Osteoblast (primary cell): ENCODE data around the gene CCDC92. TPM values are rescaled to one million over a fixed set of nuclear protein-coding genes. Genes with fewer than 3 reads are reported as not detected.

ENCODE experiments used
- DNase-seq: peaks from one replicate; pipeline ENCODE4 v3.0.0; 2011; ENCODE audit warnings: low spot score, mixed read lengths; ENCODE audit not compliant: insufficient read length; ENCODE audit errors: missing footprints
- H2AFZ ChIP-seq: 2 replicates; pipeline ENCODE4 v1.6.0; 2011; ENCODE audit warnings: mild to moderate bottlenecking, low read length
- H3K27ac ChIP-seq: 2 replicates; pipeline ENCODE4 v1.5.1; 2011; ENCODE audit warnings: mild to moderate bottlenecking, low read depth, low read length, moderate library complexity
- H3K27me3 ChIP-seq: 2 replicates; pipeline ENCODE4 v1.6.0; 2012; ENCODE audit warnings: mild to moderate bottlenecking, control low read depth, inconsistent platforms, low read length, moderate library complexity; ENCODE audit not compliant: insufficient read depth
- H3K36me3 ChIP-seq: 2 replicates; pipeline ENCODE4 v1.5.1; 2011; ENCODE audit warnings: mild to moderate bottlenecking, low read length, control low read depth, moderate library complexity; ENCODE audit not compliant: insufficient read depth
- H3K4me1 ChIP-seq: 2 replicates; pipeline ENCODE4 v1.5.1; 2011; ENCODE audit warnings: mild to moderate bottlenecking, low read length, control low read depth, moderate library complexity; ENCODE audit not compliant: insufficient read depth
- H3K4me2 ChIP-seq: 2 replicates; pipeline ENCODE4 v1.6.0; 2011; ENCODE audit warnings: mild to moderate bottlenecking, low read length; ENCODE audit not compliant: insufficient read depth
- H3K4me3 ChIP-seq: fragments of 200-600 bp; sonication (generic); 3 replicates; pipeline ENCODE4 v1.5.1; 2012; ENCODE audit warnings: mild to moderate bottlenecking, low read length, inconsistent platforms; ENCODE audit not compliant: insufficient read depth
- H3K79me2 ChIP-seq: 2 replicates; pipeline ENCODE4 v1.6.0; 2012; ENCODE audit warnings: mild to moderate bottlenecking, low read length, control low read depth, inconsistent platforms; ENCODE audit not compliant: insufficient read depth
- H3K9me3 ChIP-seq: 2 replicates; pipeline ENCODE4 v1.5.1; 2011; ENCODE audit warnings: low read depth, low read length, control low read depth
- H4K20me1 ChIP-seq: 2 replicates; pipeline ENCODE4 v1.6.0; 2012; ENCODE audit warnings: mild to moderate bottlenecking, low read length, control low read depth; ENCODE audit not compliant: insufficient read depth
- total RNA-seq: library from RNA; depleted of rRNA; stranded (reverse); fragments of >200 nt; gene quantifications from 2 replicates; pipeline ENCODE4 v1.2.3, GENCODE V29; 2012
- TF ChIP-seq, protein P1 (sequence below): IDR thresholded peaks from 2 replicates; pipeline ENCODE4 v1.5.1; 2011; ENCODE audit warnings: mild to moderate bottlenecking, low read depth, low read length, moderate library complexity; ENCODE audit errors: extremely low read depth

The CCDC92 gene
- total RNA-seq, 1 donor: 25.7 TPM

DNA sequence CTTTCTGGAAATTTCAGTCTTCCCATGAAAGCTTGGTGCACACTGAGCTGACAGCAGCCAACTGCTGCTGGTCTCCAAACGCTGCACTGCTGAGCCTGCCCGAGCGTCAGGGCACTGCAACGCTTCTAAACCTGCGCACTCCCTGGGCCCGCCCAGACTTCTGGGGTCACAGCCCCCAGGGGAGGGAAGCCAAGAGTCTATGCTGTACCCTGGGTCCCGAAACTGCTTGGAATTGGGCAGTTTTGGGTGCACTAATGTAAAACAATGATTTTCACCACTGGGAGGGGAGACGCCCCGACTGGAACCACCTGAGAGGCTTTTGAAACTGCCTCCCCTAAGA is 32.0 kb downstream of the CCDC92 start:
- Histone ChIP-seq H3K4me3 (no peak overlapping the region), H3K4me2 (no peak overlapping the region), H3K36me3 (peaks cover 65% of the 10 kb centered on the region), H3K27me3 (no peaks in the 10 kb centered on the region), H3K9me3 (peaks cover 7% of the 10 kb centered on the region), H3K79me2 (peaks cover 12% of the 10 kb centered on the region), H2AFZ (no peak overlapping the region), H3K27ac (no peak overlapping the region), H3K4me1 (peaks cover 32% of the 10 kb centered on the region), H4K20me1 (peaks cover 16% of the 10 kb centered on the region)
- DNase-seq: no peak
- TF ChIP-seq, protein P1, sequence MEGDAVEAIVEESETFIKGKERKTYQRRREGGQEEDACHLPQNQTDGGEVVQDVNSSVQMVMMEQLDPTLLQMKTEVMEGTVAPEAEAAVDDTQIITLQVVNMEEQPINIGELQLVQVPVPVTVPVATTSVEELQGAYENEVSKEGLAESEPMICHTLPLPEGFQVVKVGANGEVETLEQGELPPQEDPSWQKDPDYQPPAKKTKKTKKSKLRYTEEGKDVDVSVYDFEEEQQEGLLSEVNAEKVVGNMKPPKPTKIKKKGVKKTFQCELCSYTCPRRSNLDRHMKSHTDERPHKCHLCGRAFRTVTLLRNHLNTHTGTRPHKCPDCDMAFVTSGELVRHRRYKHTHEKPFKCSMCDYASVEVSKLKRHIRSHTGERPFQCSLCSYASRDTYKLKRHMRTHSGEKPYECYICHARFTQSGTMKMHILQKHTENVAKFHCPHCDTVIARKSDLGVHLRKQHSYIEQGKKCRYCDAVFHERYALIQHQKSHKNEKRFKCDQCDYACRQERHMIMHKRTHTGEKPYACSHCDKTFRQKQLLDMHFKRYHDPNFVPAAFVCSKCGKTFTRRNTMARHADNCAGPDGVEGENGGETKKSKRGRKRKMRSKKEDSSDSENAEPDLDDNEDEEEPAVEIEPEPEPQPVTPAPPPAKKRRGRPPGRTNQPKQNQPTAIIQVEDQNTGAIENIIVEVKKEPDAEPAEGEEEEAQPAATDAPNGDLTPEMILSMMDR: no peak

DNA sequence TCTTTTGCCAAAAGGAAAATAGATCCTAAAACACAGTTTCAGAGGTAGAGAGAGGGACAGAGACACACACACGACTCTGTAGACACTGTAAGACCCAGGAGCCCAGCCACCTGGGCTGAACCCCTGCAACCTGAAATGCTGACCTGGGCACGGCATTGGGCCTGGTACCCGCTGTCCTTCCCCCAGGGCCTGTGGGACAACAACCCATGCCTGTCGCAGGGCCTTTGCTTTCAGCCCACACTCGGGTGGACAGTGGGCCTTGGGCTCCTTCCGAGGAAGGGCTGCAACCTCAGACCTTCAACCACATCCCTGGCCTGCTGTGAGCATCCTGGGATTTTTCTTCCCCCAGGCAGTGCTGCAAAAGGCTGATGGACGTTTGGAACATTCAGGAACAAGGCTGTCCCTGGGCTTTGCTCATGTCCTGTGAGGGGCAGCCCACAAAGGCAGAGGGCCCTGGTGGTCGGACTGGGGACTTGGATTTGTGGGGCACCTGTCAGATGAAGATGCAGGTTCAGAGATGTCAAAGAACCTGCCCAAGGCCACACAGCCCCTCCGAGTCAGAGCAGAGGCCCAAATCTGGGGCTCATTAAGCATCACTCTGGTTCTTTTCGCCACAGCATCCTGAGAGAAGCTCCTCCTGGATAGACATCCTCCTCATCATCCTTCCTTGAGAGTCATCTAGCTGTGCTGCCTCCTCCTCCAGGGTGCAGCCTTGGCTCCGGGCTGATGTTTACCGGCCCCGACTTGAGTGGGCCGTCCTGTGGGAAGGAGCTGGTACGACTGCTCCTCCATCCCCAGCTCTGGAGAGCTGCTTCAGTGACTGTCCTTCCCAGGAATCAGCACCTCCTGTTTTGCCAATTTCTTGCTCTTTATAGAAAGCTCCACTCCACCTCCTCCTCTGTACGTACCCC is 32.7 kb downstream of the CCDC92 start:
- no peak for DNase-seq
- TF ChIP-seq, protein P1: no peak
- peaks cover 32% of the 10 kb centered on the region for H3K4me1 ChIP-seq
- H2AFZ ChIP-seq: no peak overlapping the region
- H3K4me3 ChIP-seq: no peak overlapping the region
- H3K27ac ChIP-seq: no peak overlapping the region
- peaks cover 14% of the 10 kb centered on the region for H4K20me1 ChIP-seq
- peaks cover 7% of the 10 kb centered on the region for H3K9me3 ChIP-seq
- no peaks in the 10 kb centered on the region for H3K27me3 ChIP-seq
- peaks cover 63% of the 10 kb centered on the region for H3K36me3 ChIP-seq
- no peak overlapping the region for H3K4me2 ChIP-seq
- peaks cover 8% of the 10 kb centered on the region for H3K79me2 ChIP-seq

DNA sequence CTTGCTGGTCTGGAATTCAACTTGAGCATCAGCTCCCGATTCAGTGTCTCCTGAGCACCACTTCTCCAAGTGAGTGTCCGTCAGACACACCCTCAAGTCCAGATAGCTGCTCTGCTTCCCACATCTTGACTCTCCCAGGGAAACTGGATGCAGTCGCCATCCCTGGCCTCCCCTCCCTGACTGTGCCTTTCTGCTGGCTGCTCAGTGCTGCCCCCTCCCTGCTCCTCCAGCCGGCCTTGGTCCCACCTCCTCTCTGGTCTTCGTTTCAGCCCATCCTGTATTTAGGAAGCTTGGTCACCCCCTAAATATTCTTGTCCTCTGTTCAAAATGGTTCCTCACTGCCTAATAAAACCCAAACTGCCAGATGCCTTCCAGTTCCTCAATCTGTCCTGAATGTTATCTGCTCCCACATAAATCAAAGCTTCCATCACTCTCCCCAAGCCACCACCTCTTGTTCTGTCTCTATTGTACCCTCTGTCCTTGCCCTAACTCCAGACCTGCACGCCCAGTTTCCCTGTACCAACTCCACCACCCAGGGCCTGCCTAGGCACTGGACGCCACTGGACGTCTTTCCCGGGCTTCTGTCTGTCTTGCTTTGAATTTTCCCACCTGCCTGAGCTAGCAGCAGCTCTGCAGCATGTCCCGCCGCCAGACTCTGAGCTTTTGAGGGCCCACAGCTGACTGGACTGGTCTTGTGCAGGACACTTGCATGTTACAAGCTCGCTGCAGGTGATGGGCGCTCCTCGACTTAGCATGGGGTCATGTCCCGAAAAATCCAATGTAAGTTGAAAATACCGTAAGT is 33.8 kb downstream of the CCDC92 start:
- no peak overlapping the region for H2AFZ ChIP-seq
- peaks cover 7% of the 10 kb centered on the region for H3K9me3 ChIP-seq
- peaks cover 3% of the 10 kb centered on the region for H3K79me2 ChIP-seq
- H3K27ac ChIP-seq: no peak overlapping the region
- DNase-seq: no peak
- H3K36me3 ChIP-seq: peaks cover 52% of the 10 kb centered on the region
- no peak overlapping the region for H3K4me2 ChIP-seq
- H3K27me3 ChIP-seq: no peaks in the 10 kb centered on the region
- H3K4me1 ChIP-seq: peaks cover 29% of the 10 kb centered on the region
- TF ChIP-seq, protein P1: peak; percentile 35
- no peak overlapping the region for H3K4me3 ChIP-seq
- peaks cover 9% of the 10 kb centered on the region for H4K20me1 ChIP-seq
